GM19467 (cell line): ENCODE results near the gene ZNF444.
"Not testable (repeated sequence)": the region's sequence is repeated elsewhere in the genome, so short reads cannot be mapped to it uniquely, and the experiment has no call there.

Experiments used
- ATAC-seq: cut with Tn5 transposase; IDR thresholded peaks from one replicate; pipeline ENCODE4 v1.9.1; 2021; ENCODE audit warnings: mild to moderate bottlenecking, moderate library complexity; ENCODE audit not compliant: unreplicated experiment

The ZNF444 gene

DNA sequence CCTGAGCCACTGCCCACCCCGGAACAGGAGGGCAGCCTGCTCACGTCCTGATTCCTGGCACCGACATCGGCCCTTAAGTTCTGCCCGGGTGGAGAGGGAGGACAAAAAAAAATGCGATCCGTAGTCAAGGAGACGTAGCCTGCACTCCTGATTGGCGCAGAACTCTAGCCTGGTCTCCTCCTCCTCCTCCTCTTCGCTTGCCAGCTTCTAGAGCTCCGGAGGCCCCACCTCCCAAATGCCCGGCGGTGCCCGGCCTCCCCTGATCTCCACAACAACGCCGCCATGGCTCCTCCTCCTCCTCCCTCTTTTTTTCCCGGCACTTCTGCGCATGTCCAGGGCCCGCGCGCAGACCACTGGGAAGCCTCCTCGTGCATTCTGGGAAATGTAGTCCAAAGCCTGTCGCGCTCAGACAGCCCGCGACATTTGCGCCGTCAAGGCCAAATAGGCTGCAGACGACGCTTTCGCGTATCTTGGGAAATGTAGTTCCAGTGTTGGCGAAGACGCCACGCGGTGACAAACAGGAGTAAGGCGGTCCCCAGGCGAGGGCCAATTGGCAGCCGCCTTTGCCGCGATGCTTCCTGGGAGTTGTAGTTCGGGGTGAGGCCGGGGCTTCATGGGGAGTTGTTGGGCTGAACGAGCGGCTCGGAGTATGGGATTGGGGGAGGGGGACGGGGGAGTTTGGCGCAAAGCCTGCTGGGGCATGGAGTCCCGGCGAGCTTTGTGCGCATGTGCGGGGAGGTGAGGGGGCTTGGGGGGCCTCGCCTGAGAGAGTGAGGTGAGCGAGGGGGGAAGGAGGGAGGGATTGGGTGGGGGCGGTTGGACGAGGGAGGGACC, at the start of gene ZNF444:
Gene ZNF444 (plus strand): TSS at position 705 of the 834 bp plus-strand sequence. CDS start 5,625 bp downstream, outside the sequence.
- ATAC-seq: peak; percentile 84

DNA sequence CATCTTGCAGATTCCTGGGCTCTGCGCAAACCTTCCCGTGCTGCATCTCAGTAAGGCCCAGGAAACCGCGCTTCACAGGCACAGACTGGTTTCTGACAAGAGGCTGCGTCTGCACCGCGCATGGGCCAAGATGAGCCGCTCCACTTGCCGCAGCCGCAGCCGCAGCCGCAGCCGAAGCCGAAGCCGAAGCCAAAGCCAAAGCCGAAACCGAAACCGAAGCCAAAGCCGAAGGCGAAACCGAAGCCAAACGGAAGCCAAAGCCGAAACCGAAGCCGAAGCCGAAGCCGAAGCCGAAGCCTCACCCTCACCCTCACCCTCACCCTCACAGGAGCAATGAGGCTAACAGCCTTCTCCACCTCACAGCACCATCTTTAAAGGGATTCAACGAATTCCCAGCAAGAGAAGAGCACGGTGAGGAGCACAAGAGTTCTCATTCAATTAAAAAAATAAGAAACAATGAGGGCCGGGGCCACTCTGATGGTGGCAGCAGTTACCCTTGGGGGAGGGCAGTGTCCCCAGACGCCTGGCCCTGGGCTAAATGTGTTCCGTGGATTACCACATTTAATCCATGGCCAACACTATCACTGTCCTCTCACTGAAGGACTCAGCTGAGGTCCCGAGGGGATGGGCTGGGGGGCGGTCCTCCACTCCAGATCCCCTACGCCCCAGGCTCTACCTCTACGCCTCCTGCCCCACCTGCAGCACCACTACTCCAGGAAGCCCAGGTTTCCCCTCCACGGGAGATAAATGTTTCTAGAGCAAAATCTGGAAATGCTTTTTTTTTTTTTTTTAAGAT, 49.1 kb upstream of the ZNF444 start:
- ATAC-seq: no peak

DNA sequence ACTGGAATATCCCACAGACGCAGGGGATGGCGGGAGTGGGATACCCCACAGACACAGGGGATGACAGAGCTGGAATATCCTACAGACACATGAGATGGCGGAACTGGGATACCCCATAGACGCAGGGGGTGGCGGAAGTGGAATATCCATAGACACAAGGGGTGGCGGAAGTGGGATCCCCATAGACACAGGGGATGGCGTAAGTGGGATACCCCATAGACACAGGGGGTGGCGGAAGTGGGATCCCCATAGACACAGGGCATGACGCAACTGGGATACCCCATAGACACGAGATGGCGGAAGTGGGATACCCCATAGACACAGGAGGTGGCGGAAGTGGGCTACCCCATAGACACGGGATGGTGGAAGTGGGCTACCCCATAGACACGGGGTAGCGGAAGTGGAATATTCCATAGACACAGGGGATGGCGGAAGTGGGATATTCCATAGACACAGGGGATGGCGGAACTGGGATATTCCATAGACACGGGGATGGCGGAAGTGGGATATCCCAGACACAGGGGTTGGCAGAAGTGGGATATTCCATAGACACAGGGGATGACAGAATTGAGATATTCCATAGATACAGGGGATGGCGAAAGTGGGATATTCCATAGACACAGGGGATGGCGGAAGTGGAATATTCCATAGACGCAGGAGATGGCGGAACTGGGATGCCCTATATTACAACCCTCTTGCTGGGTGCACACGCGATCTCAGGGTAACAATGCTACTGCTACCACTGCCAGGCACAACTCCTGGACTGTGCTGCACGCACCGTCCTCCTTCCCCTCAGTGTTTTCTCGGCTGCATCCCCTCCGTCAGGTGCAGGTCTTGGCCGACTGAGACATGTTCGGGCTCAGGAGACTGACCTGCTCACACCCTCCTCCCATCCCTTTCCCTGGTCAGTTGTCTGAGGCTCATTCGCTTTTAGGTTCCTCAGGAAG, 48.1 kb upstream of the ZNF444 start:
- ATAC-seq: no peak

DNA sequence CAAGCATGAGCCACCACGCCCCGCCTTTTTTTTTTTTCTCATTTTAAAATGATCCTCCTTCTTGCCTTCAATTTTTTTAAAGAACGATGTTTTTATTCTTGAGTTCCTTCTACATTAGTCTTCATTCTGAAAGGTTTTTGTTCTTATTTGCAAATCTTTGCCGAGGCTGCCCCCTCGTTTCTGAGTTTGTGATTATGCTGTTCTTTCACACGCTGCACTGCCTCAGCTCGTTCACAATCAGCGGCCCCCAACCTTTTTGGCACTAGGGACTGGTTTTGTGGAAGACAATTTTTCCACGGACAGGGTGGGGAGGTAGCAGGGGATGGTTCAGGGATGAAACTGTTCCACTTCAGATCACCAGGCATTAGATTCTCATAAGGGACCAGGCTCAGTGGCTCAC, 46.6 kb upstream of the ZNF444 start:
- no peak for ATAC-seq

DNA sequence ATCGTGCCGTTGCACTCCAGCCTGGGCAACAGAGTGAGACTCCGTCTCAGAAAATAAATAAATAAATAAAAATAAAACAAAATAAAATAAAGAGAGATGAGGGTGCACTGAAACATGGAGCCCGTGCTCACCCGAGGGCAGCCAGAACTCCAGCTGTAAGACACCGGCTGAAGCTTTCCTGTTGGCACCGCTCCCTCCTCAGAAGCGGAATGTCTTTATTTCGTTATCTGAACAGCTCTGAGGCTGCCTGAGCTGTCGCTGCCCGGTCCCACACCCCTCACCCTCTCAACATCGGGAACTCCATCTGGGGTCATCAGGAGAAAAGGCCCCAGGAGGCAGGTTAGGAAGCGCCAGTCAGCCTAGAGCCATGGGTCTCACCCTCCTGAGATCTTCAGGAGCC, 44.4 kb upstream of the ZNF444 start:
- no peak for ATAC-seq

DNA sequence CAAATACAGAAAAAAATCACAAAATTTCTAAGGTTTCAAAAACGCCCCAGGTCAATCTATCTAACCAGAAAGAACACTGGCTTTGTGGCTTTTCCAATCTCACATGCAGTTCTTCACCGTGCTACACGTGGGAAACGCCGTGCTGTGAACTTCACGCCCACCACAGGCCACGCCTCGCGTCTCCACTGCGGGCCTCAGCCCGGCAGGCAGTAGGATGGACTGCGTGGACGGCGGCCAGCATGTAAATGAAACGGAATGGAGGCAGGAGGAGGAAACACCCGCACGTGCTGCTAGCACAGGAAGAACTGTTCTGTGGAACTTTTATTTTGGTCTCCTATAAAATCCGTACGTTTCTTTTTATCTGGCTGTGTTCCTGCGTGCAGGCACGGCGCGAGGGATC, 43.8 kb upstream of the ZNF444 start:
- no peak for ATAC-seq

DNA sequence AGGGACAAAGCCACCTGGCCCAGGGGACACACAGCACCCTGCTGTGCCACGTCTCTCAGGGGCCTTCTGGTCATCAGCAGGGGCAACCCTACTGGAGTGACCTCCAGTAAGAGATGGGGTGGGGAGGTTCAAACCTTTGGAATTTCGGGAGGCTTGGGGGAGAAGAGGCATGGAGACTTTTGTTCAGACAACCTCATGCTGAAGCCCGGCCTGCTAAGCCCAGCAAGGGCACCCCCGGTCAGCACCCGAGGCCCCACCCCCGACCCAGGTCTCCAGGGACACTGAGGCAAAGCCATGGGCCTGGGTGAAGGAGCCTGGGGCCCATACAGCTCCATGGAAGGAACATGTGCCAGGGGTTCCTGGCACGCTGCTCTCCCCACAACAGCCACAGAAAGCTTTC, 43.3 kb upstream of the ZNF444 start:
- ATAC-seq: no peak

DNA sequence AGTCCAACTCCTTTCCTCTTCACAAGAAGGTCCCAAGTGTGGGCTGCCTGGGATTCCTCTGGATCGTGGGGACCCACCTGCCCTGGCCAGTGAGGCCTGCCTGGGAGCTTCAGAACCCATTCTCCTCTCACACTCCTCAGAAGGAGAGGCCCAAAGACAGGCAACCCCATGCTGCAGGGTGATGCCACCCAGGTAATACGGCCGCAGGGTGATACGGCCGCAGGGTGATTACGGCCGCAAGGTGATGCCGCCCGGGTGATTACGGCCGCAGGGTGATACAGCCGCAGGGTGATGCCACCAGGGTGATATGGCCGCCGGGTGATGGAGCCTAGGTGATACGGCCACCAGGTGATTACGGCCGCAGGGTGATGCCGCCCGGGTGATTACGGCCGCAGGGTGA, 42.9 kb upstream of the ZNF444 start:
- ATAC-seq: not testable (repeated sequence)

DNA sequence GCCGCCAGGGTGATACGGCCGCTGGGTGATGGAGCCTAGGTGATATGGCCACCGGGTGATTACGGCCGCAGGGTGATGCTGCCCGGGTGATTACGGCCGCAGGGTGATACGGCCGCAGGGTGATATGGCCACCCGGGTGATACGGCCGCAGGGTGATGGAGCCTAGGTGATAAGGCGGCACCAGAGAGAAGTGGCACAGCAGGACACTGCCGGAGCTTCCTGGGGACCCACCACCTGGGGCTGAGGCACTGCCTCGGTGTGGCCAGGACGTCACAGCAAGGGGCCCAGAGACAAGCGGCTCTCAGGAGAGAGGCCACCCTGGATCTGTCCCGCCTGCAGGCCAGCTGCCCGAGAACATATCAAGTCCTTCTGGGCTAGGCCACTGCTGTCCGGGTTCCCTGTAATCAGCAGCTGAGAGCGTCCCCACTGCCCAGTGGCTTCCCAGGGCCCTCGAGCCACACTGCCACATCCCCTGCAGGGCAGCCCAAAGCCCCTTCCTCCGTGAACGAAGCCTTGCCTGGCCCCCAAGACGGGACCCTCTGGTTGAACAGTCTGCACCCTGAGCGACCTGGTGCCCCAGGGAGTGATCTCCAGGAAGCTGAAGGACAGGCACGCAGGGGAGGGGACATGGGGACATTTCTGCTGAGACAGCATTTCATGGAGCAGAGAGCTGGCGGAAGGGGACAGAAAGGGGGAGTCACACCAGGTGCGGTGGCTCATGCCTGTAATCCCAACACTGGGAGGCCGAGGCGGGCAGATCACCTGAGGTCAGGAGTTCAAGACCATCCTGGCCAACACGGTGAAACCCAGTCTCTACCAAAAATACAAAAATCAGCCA, 42.1 kb upstream of the ZNF444 start:
- no peak for ATAC-seq

DNA sequence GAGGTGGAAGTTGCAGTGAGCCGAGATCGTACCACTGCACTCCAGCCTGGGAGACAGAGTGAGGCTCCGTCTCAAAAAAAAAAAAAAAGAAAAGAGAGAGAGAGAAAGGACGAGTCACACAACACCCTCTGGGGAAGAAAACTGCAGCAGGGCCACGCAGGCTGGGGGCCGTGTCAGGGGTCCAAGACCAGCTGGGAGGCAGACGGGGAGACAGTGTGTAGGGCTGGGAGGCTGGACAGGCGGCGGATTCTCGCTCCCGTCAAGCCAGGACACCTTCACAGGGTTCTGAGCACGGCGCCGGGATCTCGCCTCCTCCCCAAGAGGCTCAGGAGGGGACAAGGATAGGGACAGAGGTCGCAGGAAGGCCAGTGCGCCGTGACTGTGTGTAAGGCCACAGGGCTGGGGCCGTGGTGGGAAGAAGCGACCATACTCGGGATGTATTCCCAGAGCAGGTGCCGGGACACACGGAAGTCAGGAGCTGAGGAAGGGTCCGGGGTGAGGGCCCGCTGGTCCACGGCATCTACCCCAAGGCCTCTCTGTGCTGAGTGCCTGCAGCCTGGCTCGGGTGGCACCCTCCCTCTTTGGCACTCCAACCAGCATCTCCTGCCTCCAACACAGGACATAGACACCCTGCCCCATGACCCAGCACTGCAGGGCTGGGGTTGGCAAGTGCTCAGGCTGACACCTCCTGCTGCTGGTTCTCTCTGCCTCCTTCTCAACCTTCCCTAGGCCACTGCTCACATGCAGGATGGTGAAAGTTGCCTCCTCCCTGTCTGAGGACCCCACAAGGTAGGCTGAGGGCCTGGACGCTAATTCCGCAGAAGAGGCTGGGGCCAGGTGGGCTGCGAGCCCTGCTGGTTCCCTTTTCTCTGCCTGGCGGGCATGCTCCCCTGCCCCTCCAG, 41.2 kb upstream of the ZNF444 start:
- no peak for ATAC-seq

DNA sequence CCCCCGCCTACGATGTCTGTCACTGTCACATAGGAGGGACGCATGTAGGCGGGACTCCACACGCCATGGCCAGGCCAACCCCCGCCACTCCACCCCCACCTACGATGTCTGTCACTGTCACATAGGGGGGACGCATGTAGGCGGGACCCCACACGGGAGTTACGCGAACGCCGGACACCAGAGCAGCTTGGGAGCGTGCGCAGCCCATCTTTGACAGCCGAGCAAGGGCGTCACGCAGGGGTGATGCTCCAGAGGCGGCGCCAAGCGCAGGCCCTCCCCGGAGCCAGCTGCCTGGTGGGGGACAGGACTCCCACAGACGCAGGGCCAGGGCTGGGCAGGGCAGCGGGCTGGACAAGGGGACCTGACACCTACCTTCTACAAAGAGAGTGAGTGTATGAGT, 40.0 kb upstream of the ZNF444 start:
- no peak for ATAC-seq

DNA sequence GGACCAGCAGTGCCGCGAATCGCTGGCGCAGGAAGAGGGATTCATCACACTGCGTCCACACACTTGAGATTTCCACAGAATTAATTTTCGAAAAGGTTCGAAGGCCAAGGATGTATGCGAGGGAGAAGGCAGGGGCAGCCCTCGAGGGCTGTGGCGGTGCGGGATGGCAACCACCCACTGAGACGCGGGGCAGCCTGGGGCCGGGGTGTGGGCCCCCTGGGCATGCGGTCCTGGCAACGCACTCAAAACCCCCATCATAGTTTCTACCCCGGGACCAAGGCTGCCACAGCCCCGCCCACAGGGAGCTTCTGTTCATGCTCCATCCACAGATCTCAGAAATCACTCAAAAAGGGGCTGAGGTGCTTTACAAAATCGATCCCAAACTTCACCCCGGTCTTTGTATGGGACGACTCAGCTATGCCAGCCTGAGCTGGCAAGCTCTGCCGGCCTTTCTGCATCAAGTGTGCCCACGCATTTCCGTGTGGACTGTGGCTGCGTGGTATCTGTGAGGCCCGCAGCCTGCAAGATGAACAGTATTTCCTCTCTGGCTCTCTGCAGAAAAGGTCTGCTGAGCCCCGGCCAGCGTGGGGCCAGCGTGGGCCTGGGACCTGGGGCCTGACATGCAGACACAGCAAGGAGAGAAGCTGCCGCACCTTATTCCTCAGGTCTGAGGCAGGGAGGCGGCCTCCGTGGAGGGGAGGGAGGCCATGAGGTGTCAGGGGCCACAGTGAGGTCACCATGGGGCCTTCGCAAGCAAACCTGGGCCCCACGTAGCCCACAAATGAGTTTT, 39.1 kb upstream of the ZNF444 start:
- ATAC-seq: no peak

DNA sequence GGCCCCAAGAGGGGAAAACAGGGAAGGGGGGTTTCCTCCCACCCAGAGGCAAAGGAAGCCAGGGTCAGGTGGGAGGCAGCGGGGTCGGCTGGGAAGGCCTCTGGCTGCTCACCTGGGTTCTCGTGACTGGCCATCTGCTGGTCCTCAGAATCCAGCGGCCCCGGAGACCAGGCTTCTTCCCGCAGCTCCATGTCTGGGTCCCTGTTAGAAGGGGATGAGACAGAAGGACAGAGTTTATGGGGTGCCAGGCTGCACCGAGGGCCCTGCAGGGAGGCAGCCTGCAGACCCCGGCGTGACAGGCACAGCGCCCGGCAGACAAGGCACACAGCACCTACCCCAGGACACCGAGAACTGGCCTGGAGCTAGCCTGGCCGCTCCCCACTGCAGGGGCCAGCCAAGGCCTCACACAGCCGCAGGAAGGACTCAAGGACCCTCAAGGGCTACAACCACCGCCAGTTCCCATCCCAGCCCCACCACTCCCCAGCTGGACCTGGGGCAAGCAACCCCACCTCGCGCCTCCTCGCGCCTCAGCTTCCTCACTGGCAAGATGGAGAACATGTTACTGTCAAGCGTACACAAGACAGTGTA, 38.0 kb upstream of the ZNF444 start:
- no peak for ATAC-seq

DNA sequence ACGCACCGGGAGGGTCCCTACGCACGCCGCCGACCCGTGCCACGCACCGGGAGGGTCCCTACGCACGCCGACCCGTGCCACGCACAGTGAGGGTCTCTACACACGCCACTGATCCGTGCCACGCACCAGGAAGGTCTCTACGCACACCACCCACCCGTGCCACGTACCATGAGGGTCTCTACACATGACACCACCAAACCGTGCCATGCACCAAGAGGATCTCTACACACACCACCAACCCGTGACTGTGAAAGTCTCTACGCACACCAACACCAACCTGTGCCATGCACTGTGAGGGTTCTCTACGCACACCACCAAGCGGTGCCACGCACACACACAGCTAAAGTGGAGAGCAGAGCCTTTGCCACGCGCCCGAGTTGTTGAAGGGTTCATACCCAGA, 36.7 kb upstream of the ZNF444 start:
- no peak for ATAC-seq

DNA sequence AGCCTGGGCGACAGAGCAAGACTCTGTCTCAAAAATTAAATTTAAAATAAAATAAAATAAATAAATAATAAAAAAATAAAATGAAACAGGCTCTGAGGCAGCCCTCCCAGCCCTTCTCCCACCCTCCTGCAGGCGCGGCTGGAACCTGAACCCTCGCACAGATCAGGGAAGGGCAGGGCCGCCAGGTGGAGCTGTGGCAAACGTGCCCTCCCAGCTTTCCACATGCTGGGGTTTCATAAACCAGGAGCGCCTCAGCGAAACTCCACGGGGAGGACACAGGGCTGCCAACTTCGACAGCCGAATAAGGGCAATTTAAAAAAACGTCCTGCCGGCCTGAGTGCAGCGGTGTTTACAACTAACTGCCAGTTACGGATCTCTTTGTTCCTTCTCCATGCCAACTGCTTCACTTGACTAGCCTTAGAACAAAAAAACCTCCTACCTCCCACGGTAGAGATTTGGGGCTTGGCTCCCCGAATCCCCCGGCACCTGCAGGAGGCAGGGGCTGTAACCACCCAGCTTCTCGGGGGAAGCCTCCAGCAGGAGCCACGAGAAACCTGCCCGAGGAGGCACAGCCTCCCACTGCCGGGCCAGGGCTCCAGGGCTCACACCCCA, 35.9 kb upstream of the ZNF444 start:
- ATAC-seq: no peak

DNA sequence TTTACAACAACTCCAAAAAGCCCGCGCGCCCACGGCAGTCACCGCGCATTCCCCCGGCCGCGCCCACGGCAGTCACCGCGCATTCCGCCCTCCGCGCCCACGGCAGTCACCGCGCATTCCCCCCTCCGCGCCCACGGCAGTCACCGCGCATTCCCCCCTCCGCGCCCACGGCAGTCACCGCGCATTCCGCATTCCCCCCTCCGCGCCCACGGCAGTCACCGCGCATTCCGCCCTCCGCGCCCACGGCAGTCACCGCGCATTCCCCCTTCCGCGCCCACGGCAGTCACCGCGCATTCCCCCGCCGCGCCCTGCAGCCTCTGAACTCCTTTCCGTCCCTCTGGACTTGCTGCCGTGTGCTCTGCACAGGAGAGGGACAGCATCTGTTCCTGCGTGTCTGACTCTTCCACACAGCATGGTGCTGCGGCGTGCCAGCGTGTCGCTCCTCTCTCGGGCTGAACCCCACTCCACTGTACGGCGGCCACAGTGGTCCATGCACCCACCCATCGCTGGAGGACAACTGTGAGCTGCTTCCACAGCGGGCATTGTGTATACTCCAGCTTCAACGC, 35.2 kb upstream of the ZNF444 start:
- ATAC-seq: not testable (repeated sequence)

DNA sequence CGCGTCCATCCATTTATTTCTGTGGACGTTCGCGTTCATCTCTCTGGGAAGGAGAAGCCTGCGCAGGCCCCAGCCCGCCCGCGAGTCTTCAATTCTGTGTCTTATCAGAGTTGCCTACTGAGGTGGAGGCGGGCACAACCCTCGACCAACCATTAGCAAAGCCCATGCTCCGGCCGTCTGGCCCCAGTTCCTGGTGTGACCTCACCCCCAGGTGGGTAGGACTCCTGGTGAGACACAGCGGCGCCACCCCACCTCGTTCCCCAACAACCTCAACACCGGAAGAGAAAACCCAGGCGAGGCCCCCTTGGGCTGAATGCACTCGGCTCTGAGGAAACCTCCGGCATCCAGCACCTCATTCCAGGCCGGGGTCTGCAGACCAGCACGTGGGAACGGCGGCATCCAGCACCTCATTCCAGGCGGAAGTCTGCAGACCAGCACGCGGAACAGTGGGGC, 34.7 kb upstream of the ZNF444 start:
- no peak for ATAC-seq
